Measurements from ENCODE around the gene GINS2. TPM values are rescaled to one million over a fixed set of nuclear protein-coding genes. Genes with fewer than 3 reads are reported as not detected.
A peak's percentile ranks its signal among the peaks of the same experiment; 100 is the strongest.

Gene GINS2
- total and polyA plus RNA-seq, 2 donors (not counting 3 experiments of a cell fraction or from before 2014, with no cell fraction given): 10.4 to 24.1 TPM

DNA sequence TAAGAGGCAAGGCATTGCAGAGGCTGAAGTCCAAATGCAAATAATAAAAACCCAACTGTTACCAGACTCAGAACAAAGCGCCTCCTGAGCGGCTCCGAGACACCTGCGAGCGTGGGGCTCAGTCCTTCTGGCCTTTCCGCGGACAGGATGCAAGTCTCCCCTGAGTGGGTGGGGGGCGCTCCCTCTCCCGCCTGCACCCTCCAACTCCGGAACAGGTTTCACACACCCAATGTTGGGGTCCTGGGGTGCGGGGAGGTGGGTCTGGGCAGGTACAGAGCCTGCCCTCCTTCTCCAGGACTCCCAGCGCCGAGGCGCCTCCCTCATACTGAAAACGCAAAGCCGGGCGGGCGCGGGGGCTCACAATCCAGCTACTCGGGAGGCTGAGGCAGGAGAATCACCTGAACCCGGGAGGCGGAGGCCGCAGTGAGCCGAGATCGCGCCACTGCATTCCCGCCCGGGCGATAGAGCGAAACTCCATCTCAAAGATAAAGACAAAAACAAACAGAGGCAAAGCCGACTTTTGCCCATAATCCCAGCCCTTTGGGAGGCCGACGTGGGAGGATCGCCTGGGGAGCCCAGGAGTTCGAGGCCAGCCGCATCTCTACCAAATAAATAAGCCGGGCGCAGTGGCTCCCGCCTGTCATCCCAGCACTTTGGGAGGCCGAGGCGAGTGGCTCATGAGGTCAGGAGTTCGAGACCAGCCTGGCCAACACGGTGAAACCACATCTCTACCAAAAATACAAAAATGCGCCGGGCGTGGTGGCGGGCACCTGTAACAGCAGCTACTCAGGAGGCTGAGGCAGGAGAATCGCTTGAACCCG is 893 bp downstream of the GINS2 start:
- Histone ChIP-seq H3K27ac (ENCODE audit: insufficient read depth, low read depth, low read length) (no peak overlapping the region), H3K9me3 (replicated peaks; ENCODE audit: control insufficient read depth, insufficient read depth, low read length) (no peaks in the 10 kb centered on the region), H3K9me1 (replicated peaks; ENCODE audit: control insufficient read depth, extremely low read depth, insufficient read depth, low read length) (no peaks in the 10 kb centered on the region), H3K4me1 (ENCODE audit: control insufficient read depth, extremely low read depth, insufficient read depth, low read length) (no peaks in the 10 kb centered on the region), H4K20me1 (replicated peaks; ENCODE audit: control insufficient read depth, extremely low read depth, insufficient read depth, low read length) (no peaks in the 10 kb centered on the region), H3K79me2 (ENCODE audit: control insufficient read depth, insufficient read depth, low read length) (peaks cover 1% of the 10 kb centered on the region), H3K4me2 (ENCODE audit: insufficient read depth, low read length) (peak overlapping the region; percentile 37), H3K9ac (replicated peaks; ENCODE audit: extremely low read depth, insufficient read depth, low read length) (no peak overlapping the region), H3K27me3 (ENCODE audit: control insufficient read depth in 2 of 2, insufficient read depth in 2 of 2, low read length in 2 of 2) (no peaks in the 10 kb centered on the region), H3K4me3 (replicated peaks in 1 of 3; ENCODE audit: insufficient read depth in 1 of 3, low read depth in 1 of 3, low read length in 3 of 3) (peak overlapping the region; percentile 30 to 60 (median 47)), H3K36me3 (ENCODE audit: control insufficient read depth in 2 of 2, extremely low read depth in 1 of 2, insufficient read depth in 2 of 2, low read length in 2 of 2) (no peaks in the 10 kb centered on the region), H2AFZ (ENCODE audit: low read depth, low read length) (peak overlapping the region; percentile 81)
- FAIRE-seq (no peak), DNase-seq (ENCODE audit: low read depth, low spot score) (no peak)
- ChIA-PET CTCF (interaction anchor here (2.3 kb wide), 1 partner anchor 30 kb away, joined by 9 read pairs; no protein-coding TSS in a partner anchor), POLR2A (no interaction called here)
- no TSS peak for BruUV-seq (replicated peaks)
- intact Hi-C loops (cut with micrococcal nuclease) (loop anchor here (2.0 kb wide), 1 partner anchor 63 kb away; the partner anchor contains the start of gene C16orf74), dilution Hi-C loops (cut with MboI; ENCODE audit: extremely low pct_ligation_motif_present, low sequenced_read_pairs) (no loop called here)
- no peak for TF ChIP-seq EZH2 (IDR thresholded peaks at IDR 0.05; ENCODE audit: borderline replicate concordance, low read depth, low read length, severe bottlenecking)
- TF ChIP-seq FOS (IDR thresholded peaks at IDR 0.05; ENCODE audit: borderline replicate concordance, insufficient read depth, low read length): no peak
- TF ChIP-seq, protein P1, sequence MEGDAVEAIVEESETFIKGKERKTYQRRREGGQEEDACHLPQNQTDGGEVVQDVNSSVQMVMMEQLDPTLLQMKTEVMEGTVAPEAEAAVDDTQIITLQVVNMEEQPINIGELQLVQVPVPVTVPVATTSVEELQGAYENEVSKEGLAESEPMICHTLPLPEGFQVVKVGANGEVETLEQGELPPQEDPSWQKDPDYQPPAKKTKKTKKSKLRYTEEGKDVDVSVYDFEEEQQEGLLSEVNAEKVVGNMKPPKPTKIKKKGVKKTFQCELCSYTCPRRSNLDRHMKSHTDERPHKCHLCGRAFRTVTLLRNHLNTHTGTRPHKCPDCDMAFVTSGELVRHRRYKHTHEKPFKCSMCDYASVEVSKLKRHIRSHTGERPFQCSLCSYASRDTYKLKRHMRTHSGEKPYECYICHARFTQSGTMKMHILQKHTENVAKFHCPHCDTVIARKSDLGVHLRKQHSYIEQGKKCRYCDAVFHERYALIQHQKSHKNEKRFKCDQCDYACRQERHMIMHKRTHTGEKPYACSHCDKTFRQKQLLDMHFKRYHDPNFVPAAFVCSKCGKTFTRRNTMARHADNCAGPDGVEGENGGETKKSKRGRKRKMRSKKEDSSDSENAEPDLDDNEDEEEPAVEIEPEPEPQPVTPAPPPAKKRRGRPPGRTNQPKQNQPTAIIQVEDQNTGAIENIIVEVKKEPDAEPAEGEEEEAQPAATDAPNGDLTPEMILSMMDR (IDR thresholded peaks at IDR 0.05; ENCODE audit: extremely low read depth in 1 of 2, insufficient read depth in 1 of 2, low read depth in 1 of 2, low read length in 2 of 2): no peak
- TF ChIP-seq, protein P2, sequence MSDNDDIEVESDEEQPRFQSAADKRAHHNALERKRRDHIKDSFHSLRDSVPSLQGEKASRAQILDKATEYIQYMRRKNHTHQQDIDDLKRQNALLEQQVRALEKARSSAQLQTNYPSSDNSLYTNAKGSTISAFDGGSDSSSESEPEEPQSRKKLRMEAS (IDR thresholded peaks at IDR 0.05; ENCODE audit: insufficient read depth, insufficient read length): no peak
- no peak for TF ChIP-seq MYC (IDR thresholded peaks at IDR 0.05; ENCODE audit: low read depth, low read length)
- no peak for TF ChIP-seq GATA2 (IDR thresholded peaks at IDR 0.05; ENCODE audit: insufficient read depth, insufficient read length, low read depth, low read length)
- no peak for TF ChIP-seq POLR2A (IDR thresholded peaks at IDR 0.05; ENCODE audit: low read depth, low read length)
- TF ChIP-seq JUN (IDR thresholded peaks at IDR 0.05; ENCODE audit: borderline replicate concordance, insufficient read depth, insufficient read length, low read depth): no peak
- no peak for TF ChIP-seq POLR2AphosphoS5 (IDR thresholded peaks at IDR 0.05; ENCODE audit: insufficient read depth, low read depth, low read length)

Measured in endothelial cell of umbilical vein (primary cell).